ENCODE data around the gene HVCN1.

DNA sequence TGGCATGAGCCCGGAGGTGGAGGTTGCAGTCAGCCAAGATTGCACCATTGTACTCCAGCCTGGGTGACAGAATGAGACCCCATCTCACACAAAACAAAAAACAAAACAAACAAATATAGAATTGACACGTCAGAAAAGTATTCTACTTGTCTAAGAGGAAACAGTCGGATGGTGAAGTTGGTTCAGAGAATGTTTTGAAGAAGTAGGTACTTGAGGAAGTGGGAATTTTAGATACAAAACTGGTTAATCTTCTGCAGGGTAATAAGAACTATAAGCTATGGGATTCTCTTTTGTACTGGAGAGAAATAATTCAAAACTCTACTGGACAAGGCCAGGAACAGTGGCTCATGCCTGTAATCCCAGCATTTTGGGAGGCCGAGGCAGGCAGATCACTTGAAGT lies 89.6 kb downstream of the HVCN1 start:
- TF ChIP-seq SMC3 (IDR thresholded peaks at IDR 0.05), result no peak
- TF ChIP-seq, protein P1, sequence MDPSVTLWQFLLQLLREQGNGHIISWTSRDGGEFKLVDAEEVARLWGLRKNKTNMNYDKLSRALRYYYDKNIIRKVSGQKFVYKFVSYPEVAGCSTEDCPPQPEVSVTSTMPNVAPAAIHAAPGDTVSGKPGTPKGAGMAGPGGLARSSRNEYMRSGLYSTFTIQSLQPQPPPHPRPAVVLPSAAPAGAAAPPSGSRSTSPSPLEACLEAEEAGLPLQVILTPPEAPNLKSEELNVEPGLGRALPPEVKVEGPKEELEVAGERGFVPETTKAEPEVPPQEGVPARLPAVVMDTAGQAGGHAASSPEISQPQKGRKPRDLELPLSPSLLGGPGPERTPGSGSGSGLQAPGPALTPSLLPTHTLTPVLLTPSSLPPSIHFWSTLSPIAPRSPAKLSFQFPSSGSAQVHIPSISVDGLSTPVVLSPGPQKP (IDR thresholded peaks at IDR 0.05; ENCODE audit: low read depth, low read length), result no peak
